HT-29 (cell line): ENCODE data around the gene METTL16. TPM values are rescaled to one million over a fixed set of nuclear protein-coding genes. Genes with fewer than 3 reads are reported as not detected.

Experiments
- DNase-seq: peaks from one replicate; pipeline ENCODE4 v3.0.0-alpha.2; 2015; ENCODE audit warnings: low spot score
- total RNA-seq: library from RNA; depleted of rRNA; stranded (reverse); fragments of >200 nt; shearing (Covaris generic); gene quantifications from 2 replicates; pipeline ENCODE4 v1.2.3, GENCODE V29; 2014

The METTL16 gene
- total RNA-seq, 1 experiment from 2014 or later, result 9.4 TPM

DNA sequence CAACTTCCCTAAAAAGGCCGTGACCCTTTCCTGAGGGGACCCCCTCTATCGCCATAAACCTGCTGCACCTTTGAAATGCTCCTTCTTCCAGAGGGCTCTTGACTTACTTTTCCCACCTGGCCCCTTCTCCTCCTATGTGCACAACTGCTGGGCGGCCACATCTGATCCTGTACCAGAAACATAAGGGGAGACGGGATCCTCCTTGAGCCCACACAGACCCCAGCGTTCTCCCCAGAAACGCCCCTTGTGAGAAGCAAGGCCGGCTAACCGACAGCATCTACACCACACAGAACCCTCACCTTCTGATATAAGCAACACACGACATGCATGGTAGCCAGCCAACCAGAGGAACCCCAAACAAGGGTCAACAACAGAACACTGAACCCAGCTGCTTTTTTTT lies 96.6 kb downstream of the METTL16 start:
- DNase-seq, result no peak

DNA sequence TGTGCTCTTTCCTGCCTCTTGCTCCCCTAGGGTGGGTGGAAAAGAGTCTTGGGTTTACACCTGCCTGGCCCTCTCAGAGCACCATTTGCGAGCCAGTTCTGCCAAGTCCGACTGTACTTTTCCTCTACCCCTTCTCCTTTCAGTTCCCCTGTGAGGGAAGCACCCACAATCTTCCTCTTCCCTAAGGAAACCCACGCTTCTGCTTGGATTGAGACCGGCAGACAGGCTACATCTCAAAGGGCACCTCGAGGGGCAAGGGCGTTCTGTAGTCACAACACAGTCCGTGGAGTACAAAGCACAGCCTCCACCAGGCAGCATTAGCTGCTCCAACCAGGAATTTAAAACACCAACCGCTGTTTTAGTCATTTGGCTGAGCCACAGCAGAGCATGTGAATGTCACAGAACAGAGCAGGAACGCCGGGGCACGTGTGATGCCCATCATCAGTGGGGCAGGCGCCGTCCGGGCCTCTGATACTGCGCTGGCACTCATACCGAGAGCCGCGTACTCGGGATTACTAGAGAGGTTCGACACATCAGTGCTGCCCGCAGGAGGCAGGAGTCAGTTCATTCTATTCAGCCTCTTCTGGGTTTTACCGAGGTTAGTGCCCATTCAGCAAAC lies 97.1 kb downstream of the METTL16 start:
- DNase-seq, result no peak

DNA sequence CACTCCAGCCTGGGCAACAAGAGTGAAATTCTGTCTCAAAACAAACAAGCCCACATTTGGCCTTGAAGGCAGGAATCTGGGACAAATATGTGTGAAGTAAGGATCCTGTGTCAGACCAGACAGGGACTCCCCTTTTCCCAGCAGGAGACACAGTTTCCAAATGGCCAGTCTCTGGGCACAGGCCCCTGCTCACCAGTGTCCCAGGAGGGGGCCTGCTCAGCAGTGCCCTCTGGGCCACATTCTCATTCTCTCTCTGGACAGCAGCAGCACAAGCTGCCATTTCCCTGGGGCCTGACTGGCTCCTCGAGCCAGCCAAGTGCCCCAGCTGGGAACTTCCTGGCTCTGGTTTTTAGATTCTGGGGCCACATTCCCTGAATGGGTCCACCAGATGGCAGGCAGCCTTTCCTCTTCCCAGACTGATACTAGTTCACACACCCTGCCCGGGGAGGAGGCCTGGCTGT lies 99.1 kb downstream of the METTL16 start:
- no peak for DNase-seq

DNA sequence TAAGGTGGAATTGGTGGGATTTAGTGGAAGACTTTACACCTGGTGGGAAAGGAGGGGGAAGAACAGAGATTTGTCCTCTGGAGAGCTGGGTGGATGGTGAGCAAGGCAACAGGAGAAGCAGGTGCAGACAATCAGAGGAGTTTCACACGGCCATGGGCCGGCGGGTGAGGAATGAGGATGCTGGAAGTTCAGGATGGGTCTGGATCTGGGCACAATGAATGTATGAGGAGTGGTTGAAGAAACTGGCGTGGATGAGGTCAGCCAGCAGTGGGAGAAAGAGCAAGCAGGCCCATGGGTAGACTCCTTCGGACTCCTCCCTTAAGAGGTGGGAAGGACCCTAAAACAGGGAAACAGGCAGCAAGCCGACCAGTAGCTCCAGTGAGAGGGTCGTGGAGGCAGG lies 100.7 kb downstream of the METTL16 start:
- DNase-seq, result no peak

DNA sequence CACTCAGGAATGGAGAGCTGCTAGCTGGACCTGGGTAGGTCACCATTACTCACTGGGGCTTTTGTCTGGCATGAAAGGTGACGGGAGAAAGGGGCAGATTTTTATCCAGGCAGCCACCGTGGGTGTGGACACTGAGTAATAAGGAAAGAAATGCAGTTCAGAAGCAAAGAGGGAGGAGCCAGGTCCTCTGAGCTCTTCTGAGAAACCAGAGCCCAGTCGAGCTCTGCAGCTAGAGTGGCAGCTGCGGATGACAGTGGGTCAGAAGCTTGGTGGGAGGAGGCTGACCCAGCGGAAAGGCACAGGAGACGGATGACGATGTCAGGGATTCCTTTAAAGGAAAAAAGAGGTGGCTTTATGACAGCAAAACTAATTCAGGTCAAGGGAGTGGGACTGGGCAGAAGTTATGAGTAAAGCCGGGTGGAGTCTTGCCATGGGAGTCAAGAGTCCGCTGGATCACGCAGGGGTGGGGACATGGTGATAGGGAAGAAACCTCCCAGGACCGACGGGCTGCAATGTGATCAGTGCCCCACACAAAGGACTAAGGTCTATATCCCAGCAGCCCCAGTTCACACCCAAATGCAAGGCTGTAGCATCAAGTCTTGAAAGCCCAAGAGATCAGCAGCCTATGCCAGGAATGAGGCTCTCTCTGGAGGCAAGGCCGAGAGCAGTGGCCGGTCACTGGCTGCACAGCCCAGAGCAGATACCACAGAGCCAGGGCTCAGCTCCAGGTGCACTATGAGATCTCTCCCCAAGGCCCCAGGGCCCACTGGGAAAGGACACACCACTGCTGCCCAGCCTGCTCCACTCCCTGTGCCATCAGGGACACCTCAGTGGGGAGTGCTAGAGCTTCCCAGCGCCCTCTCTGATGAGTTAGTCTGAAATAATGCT lies 104.5 kb downstream of the METTL16 start:
- peak; percentile 45 for DNase-seq

DNA sequence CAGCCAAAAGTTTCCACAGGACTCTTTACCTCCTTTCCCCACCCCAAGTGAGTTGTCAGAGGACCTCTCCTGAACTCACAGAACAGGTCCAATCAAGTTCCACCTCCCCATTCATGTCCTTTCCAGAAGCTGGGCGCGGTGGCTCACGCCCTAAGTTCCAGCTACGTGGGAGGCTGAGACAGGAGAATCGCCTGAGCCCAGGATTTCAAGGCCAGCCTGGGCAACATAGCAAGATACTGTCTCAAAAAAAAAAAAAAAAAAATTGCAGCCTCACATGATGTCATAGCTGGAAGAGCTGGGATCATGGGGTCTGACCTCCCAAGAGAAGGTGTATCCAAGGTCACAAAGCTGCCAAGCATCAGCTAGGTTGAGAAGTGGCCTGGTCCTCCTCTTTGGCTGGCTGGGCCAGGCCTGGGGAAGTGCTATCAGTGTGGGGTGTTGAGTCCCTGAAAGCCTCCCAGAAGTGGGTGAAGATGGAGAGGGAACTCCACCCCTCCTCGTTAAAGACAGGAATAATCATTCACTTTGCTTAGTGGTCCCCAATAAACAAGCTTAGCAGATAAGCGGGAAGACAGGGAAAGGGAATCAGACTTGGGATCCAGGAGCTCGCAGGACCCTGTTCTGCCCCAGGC lies 105.3 kb downstream of the METTL16 start:
- no peak for DNase-seq

DNA sequence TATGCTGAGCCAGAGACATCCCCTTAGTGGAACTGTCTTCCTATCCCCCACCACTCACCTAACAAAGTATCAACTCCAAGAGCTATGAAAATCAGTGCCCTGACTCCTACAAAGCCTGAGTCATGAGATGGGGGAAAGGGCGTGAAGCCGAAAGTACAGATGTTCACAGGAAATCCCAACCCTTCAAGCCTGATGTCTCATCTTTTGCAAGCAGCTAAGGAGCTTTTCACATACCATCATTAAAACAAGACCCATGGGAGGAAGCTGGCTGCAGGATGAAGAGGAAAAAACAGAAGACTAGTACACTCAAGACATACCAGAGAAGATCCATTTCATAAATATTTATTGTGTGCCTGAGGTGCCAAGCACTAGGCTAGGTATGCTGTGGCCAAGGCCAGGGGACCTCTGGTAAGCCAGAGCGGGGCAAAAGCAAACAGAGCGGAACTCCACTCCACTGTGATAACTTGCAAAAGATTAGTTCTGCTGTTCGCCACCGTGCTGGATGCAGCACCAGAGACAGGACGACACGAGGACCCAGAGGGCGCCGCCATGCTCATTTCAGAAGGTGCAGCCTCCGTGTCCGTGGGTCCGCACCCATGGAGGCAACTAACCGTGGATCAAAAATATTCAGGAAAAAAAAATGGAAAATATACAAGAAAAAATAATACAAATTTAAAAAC lies 106.3 kb downstream of the METTL16 start:
- no peak for DNase-seq

DNA sequence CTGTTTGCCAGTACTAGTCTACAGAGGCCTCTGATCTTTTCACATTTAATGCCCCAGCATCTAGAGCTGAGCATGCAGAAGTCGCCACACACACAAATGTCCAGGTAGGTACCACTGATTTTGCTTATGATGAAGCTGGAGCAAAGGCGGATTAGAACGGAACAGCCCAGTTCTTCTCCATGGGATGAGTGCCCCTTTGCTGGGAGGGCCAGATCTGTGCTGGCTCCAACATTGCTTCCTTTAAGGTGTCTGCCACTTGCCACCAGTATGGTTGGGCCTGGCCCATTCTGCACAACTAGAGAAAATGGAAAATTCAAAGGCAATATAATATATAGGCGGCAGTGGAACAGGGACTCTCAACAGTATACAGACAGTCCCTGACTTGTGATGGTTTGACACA lies 108.6 kb downstream of the METTL16 start:
- DNase-seq, result no peak

DNA sequence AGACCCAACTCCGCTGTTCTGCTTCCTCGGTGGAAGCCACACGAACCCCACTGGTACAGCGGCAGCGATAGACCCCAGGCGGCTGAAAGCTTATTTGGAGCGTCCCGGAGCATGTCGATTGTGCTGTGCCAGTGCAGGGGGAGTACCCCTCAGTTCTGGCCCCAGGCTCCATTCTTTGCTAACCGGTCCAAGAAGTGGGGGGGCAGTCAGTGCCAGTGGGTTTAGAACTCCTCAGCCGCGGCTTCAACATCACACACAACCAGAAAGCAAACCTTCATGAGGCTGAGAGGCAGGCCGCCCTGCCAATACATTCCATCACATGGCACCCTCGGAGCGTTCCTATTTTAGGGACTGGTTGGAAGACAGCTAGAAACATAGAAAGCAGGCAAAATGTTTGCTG lies 109.1 kb downstream of the METTL16 start:
- DNase-seq, result no peak

DNA sequence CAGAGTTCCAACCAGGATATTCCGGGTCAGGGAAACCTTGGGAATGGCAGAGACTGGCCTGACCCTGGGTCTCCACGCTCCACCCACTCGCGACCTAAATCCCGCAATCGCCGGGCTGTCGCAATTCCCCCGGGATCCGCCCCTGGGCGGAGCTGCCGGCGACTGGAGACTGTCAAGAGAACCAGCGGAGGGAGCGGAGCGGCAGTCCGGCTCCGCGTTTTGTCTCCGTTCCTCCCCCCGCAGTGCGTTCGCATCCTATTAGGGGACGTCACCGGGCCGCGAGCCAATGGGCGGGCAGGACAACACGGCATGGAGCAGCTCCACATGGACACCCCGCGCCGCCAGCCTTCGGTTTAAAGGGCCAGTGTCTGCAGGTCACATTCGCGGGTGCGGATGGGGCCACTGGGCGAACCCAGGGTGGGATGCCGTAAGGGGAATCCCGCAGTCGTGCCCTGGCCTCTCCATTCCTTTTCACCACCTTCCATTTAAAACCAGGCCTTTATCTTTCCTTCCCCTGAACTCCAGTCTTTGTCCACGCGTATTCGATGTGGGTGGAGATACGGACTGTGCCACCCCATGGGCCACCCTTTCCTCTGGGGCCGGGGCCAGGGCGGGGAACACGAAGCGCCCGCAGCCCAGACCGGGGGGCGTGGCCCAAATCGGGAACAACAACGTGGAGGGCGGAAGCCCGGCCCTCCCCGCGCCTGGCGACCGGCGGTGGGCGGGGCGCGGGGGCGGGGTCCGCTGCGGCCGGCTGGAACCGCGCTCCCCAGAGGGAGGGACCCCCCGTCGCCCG lies 110.1 kb downstream of the METTL16 start:
- peak; percentile 96 for DNase-seq

DNA sequence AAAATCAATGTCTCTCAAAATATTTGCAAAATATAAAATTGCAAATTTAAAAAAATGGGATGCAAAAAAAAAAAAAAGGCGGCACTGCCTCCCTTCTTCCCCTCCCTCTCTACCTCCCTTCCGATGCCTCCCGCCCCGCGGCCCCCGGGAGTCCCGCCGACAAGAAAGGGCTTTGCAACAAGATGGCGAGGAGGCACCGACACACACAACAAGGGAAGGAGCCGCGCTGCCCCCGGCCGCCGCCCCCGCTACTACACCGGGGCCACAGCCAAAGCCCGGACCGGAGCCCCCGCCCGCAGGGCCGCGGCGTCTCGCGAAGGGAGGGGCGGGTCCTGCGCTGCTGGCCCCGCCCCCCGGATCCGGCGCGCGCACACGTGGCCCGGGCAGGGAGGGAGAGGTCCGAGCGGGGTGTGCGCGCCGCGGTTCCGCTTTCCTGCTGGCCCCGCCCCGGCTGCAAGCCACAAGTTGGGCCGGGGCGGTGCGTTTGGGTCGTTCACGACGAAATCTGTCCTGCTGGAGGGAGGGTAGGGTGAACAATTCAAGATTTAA lies 110.7 kb downstream of the METTL16 start, which contains the start of gene MNT:
Gene MNT (minus strand): TSS at position 184 of the 549 bp plus-strand sequence. CDS start 348 bp downstream, outside the sequence.
- DNase-seq, result peak; percentile 84

DNA sequence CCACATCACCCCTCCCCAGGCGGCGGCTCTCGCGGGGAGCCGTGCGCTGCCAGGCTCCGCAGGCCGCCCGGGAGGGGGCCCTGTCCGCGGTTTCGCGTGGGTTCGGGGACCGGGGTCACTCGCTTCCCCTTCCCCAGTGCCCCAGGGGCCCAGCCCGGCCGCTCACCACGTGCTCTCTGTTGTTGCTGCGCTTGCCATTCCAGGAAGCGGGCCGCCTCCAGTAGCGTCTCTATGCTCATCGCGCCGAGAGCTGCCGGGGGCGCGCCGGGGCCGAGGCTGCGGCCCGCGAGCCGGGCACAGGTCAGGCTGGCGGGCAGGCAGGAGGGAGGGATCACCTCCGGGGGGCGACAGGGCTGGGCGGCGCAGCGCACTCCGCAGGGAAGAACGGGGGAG lies 111.2 kb downstream of the METTL16 start:
- peak; percentile 40 for DNase-seq

DNA sequence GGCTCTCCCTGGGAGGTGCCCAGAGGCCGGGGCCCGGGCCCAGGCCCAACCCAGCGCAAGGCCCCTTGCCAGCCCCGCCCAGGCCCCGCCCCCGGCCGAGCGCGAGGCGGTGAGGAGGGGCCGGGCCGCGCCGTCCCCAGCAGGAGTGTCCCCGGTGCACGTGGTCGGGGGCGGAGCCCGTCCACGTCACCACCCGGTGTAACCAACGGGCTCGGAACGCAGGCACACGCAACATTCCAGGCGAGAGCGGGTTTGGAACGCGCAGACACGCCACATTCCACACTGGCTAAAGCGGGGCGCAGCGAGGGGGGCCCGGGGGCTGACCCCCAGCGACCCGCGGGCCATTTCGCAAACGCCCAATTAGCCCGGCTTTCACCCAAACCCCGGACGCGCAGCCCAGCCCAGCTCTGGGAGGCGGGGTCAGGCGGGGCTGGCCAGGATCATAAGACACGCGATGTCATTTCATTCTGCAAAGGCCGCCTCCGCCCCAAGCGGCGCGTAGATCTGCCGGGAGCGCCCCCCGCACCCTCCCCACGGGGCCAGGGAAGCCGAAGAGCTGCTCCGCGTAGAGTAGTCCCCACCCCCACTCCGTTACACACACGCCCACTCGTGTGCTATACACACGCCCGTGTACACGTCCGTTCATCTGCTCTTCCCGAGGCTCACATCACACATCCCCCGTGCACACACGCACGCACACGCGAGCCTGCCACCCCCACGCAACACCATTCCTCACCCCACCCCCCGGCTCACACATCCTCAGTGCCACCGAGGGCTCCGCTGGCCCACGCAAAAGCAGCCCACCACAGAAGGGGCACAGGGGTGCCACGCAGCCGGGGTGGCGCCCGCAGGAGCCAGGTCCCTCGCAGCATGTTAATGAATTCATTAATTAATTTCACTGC lies 111.9 kb downstream of the METTL16 start:
- DNase-seq, result peak; percentile 88

DNA sequence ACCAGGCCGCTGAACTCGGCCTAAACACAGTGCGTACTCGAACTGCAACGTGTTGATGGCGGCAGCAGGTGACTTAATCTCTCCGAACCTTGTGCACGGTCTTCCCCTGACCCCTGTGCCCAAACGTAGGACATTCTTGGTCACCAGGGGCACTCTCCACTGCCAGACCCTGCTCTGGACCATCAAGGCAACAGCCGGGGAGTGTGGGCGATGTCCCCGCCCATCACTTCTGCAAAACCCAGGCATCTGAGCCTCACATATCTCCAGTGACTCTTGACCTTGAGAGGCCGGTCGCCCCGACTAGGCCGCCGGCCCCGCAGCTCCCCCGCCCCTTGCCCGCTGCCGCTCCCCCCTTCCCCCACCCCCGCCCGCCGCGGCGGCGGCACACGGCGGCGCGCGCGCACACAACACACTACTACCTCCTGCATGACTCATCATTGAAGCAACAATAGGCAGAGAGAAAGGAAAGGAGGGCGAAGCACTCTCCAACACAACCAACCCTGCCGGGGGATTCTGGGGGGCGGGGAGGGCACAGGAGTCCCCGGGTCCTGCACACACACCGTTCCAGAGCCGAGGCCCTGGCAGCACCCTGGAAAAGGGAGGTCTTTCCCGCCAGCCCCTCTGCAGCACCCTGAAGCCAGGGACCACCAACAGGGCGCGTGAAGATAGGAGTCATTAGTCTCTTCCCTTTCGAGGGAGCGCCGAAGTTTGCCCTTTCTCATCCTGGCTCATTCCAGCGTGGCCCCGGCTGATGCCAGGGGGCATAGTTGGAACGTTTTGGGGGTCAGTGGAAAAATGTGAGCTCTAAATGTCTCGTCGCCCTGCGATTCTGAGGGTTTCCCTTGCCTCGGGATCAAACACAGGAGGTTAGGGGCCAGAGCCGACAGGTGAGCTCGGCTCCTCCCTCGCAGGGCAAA lies 112.8 kb downstream of the METTL16 start:
- peak; percentile 66 for DNase-seq

DNA sequence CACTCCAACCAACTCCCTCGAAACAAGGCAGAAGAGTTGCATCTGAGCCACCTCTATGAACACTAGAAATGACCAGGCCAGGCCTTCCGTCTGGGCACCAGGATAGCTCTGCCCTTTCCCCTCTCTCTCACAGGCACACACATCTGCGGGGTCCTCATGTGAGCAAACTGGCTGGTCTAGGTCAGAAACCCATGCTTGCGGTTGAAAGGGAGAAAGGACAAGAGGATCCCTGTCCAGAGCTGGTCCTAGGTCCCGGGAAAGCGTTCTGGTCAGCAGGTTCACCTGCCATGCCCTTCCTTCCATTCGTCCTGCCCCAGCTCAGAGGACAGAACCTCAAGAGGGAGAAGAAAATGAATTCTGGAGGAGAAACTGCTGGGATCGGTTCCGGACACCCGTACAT lies 113.5 kb downstream of the METTL16 start:
- no peak for DNase-seq

DNA sequence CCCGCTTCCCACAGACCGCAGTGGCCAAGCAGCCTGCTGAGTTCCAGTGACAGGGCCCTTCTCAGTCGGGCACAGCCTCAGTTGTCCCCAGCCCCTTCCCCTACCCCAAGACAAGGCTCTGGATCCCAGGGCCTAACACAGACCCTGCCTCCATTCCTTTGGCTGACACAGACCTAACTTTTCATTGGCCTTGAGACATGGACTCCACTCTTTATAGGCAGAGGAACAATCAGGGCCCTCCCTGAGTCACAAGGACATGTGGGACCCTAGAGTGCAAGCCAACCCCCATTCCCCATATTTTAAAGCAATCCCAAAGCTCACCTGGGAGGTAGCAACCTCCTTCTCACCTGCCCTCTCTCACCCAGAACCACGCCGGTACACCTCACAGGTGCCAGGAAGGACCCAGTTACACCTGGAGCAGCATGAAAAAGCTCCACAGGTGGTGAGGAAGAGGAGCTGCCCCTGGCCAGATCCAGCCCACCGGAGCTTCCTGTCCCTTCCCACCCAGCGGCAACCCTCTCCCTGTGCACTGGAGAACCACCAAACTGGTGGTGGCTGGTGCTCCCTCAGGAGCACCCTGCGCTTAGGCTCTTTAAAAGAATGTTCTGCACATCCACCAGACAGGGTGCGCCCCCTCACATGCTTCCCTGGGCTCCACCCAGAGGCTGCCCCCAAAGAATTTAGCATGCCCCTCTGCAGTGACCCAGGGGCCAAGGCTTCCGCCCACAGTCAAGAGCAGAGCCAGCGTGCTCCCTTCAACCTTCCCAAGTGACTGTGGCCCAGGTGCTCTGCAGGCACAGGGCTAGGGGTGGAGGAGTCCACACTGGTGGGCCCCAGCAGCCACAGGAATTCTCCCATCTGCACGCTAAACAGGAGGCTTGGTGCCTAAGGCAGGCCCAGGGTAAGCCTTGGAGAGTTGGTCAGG lies 114.2 kb downstream of the METTL16 start:
- no peak for DNase-seq

DNA sequence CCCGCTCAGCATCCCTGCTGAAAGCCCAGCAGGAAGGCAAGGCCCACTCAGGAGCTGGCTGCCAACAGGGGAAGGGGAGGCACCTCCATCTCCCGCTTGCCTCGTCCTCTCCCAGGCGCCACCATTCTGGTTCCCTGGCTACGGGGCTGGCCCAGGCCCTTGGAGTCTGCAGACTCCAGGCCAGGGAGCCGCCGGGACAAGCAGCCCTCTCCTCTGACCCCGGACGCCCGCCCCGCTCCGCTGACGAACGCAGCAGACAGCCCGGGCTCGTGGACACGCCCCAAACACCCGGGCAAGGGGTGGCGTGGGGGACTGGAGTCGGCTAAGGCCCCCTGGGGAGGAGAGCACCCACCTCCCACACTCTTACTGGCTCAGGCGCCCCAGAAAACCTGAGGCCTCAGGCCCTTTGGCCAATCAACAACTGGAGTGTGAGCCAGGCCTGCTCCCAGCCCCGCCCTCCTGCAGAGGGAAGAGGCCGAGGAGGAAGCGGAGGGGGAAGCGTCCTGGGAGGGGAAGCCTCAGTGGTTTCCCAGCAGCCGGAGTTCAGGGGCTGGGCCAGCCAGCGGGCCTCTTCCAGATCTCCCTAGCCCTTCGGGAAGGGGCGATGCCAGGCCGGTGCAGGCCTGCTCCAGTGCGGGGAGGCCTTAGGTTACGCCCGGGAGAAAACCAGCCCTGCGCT lies 115.0 kb downstream of the METTL16 start:
- DNase-seq, result peak; percentile 86
